H54 (cell line): Measurements from ENCODE around the gene DOCK7.
"Not testable (repeated sequence)": the region's sequence is repeated elsewhere in the genome, so short reads cannot be mapped to it uniquely, and the experiment has no call there.

ENCODE experiments used
- DNase-seq: peaks from one replicate; pipeline ENCODE4 v3.0.0; 2011; ENCODE audit warnings: low spot score, mixed read lengths; ENCODE audit not compliant: insufficient read length
- FAIRE-seq: peaks from 3 replicates; lab custom pipeline; 2011; peaks lifted over from hg19 to GRCh38; lab: Jason Lieb, UNC
- POLR2A ChIP-seq: IDR thresholded peaks from 2 replicates; pipeline ENCODE4 v1.6.1; 2011; ENCODE audit warnings: low read depth, mild to moderate bottlenecking, low read length

Gene DOCK7

GRCh38 chr1:62608905-62609304 is 79.3 kb downstream of the DOCK7 start:
- no peak for TF ChIP-seq POLR2A
- DNase-seq (no peak), FAIRE-seq (no peak)

- no peak for FAIRE-seq
- TF ChIP-seq POLR2A, result no peak
- no peak for DNase-seq
Measured at GRCh38 chr1:62601457-62601856, 86.7 kb downstream of the DOCK7 start.

GRCh38 chr1:62599044-62599443 is 89.1 kb downstream of the DOCK7 start:
- TF ChIP-seq POLR2A, result no peak
- FAIRE-seq (no peak), DNase-seq (no peak)

- no peak for TF ChIP-seq POLR2A
- no peak for DNase-seq
- peak; percentile 76 for FAIRE-seq
Measured at GRCh38 chr1:62597281-62597680, 90.9 kb downstream of the DOCK7 start, which contains the start of gene ANGPTL3. Gene ANGPTL3 (plus strand): TSS chr1:62597520. CDS start chr1:62597567, 47 bp downstream.

GRCh38 chr1:62595647-62596046 is 92.5 kb downstream of the DOCK7 start:
- FAIRE-seq (no peak), DNase-seq (no peak)
- no peak for TF ChIP-seq POLR2A

- TF ChIP-seq POLR2A, result no peak
- DNase-seq (no peak), FAIRE-seq (no peak)
Measured at GRCh38 chr1:62593825-62594394, 94.3 kb downstream of the DOCK7 start.

GRCh38 chr1:62590970-62591368 is 97.2 kb downstream of the DOCK7 start:
- DNase-seq (no peak), FAIRE-seq (no peak)
- TF ChIP-seq POLR2A, result no peak

GRCh38 chr1:62590255-62590969 is 97.8 kb downstream of the DOCK7 start:
- TF ChIP-seq POLR2A, result no peak
- no peak for DNase-seq
- peak; percentile 30 for FAIRE-seq

- no peak for TF ChIP-seq POLR2A
- FAIRE-seq, result no peak
- DNase-seq, result no peak
Measured at GRCh38 chr1:62589321-62589720, 98.9 kb downstream of the DOCK7 start.

- DNase-seq, result no peak
Measured at GRCh38 chr1:62588000-62588399, 100.2 kb downstream of the DOCK7 start.

GRCh38 chr1:62585469-62586155 is 102.6 kb downstream of the DOCK7 start:
- no peak for DNase-seq
- TF ChIP-seq POLR2A, result no peak

More at GRCh38 chr1:62588000-62588399, 100.2 kb downstream of the DOCK7 start:
- TF ChIP-seq POLR2A, result no peak
- FAIRE-seq, result no peak

GRCh38 chr1:62573675-62574074 is 114.5 kb downstream of the DOCK7 start:
- no peak for FAIRE-seq

More at GRCh38 chr1:62585469-62586155, 102.6 kb downstream of the DOCK7 start:
- FAIRE-seq, result no peak

GRCh38 chr1:62572476-62572875 is 115.7 kb downstream of the DOCK7 start:
- no peak for TF ChIP-seq POLR2A
- FAIRE-seq (no peak), DNase-seq (no peak)

More at GRCh38 chr1:62573675-62574074, 114.5 kb downstream of the DOCK7 start:
- no peak for TF ChIP-seq POLR2A
- no peak for DNase-seq

- FAIRE-seq, DNase-seq: not testable (repeated sequence)
Measured at GRCh38 chr1:62571517-62571916, 116.7 kb downstream of the DOCK7 start.

- FAIRE-seq, DNase-seq: not testable (repeated sequence)
Measured at GRCh38 chr1:62567926-62568325, 120.3 kb downstream of the DOCK7 start.

- DNase-seq, result not testable (repeated sequence)
Measured at GRCh38 chr1:62567182-62567581, 121.0 kb downstream of the DOCK7 start.

More at GRCh38 chr1:62567182-62567581, 121.0 kb downstream of the DOCK7 start:
- FAIRE-seq, result not testable (repeated sequence)
